Jurkat, Clone E6-1 (cell line): ENCODE results near the gene PPM1B.
"Not testable (repeated sequence)": the region's sequence is repeated elsewhere in the genome, so short reads cannot be mapped to it uniquely, and the experiment has no call there.

Experiments used
- DNase-seq: peaks from one replicate; pipeline ENCODE4 v3.0.0-alpha.2; 2011; ENCODE audit warnings: low read depth, low spot score
- H3K4me3 ChIP-seq: 2 replicates; pipeline ENCODE4 v1.5.1; 2011; ENCODE audit warnings: mild to moderate bottlenecking, low read length, control low read depth, moderate library complexity

Gene PPM1B

DNA sequence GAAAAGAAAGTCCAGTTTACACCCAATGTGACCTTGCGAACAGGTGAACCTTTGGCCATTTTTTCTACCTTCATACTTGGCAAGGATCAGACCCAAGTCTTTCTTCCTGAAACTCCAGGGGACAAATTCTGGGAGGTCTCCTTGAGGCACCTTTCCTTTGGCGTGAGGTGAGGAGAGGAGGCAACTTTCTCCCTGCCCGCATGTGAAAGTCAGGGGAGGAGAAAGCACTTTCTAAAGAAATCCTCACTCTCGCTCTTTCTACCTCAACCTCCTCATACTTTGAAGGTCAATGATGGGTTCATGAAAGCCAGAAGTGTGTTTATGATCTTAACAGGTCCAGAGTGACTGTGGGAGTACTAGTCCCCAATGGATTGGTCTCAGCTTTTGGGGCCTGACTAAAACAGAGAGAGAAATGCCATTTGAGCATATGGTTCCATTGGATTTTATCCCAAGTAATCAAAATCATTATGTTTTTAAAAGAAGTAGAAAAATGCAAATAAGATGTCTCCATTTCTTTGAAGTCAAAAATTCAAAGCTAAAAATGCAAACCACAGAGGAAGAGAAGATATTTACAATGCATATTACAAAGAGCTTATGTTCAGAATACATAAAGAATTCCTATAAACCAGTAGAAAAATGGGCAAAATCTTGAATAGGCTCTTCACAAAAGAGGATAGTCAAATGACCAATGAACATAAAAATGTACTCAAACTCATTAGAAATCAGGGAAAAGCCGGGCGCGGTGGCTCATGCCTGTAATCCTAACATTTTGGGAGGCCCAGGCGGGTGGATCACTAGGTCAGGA is 15.6 kb upstream of the PPM1B start:
- H3K4me3 ChIP-seq = no peak overlapping the region

DNA sequence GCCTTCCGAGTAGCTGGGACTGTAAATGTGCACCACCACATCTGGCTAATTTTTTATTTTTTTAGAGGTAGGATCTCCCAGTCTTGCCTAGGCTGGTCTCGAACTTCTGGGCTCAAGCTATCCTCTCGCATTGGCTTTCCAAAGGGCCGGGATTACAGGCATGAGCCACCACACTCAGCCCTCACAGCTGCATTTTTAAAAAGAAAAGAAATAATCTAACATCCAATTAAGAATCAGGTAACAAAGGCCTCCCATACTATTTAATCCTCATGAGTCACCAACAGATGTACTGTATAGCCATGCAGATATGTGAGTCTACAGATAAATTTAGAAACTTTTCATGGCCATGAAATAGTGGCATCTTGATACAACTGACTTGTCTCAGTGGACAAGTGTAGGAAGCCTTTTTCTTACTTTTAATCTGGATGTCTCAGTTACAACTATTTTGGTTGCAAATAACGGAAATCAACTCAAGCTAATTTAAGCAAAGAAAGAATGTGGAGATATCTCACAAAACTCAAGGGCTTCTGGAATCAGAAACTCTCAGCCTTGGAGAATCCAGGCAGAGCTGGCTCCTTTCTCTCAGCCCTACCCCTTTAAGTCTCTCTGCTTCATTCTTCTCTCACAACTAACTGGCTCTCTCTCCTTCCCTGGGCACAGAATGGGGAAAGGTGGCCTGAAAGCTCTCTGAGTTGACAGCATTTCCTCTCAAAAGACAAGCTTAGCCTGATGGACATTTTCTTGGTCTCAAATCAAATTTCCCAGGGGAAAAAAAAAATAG is 12.8 kb upstream of the PPM1B start:
- H3K4me3 ChIP-seq = no peak overlapping the region
- DNase-seq = no peak

More for the DNA sequence above, 15.6 kb upstream of the PPM1B start:
- no peak for DNase-seq

- H3K4me3 ChIP-seq = no peak overlapping the region
- no peak for DNase-seq
Observed at GRCh38 chr2:44163777-44164176, 4.9 kb upstream of the PPM1B start.

DNA sequence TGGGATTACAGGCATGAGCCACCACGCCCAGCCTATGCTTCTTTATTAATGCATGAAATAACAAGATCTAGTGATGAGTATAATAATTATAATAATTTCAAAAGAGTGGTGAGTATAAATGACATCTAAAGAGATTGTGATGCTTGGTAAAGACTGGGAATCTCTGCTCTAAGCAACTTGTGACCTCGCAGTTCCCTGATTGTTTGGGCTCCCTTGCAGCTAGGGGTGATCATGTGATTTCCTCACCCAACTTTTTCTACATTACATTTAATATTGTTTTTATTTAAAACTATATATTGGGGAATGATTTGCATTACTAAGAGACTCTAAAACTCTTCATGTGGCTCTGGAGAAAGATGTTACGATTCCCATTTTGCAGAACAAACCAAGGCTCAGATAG is 4.1 kb upstream of the PPM1B start:
- DNase-seq = no peak
- no peak overlapping the region for H3K4me3 ChIP-seq

DNA sequence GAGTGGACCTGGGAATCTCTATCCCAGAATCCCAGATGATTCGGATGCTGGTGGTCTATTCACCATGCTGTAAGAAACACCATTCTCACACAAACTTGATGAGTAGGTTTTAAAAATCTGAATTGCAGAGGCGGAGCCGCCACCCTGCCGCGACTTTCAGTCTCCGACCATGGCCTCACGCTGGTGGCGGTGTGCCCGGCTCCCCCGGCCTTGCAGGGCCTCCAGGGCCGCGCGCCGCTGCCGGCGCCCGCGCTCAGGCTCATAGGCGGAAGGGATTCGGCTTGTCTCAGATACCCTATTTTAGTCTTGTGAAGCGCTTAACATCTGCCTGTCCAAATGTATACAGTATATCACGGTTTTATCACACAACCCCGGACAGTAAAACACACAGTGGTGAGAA is 2.6 kb upstream of the PPM1B start:
- DNase-seq = no peak
- no peak overlapping the region for H3K4me3 ChIP-seq

DNA sequence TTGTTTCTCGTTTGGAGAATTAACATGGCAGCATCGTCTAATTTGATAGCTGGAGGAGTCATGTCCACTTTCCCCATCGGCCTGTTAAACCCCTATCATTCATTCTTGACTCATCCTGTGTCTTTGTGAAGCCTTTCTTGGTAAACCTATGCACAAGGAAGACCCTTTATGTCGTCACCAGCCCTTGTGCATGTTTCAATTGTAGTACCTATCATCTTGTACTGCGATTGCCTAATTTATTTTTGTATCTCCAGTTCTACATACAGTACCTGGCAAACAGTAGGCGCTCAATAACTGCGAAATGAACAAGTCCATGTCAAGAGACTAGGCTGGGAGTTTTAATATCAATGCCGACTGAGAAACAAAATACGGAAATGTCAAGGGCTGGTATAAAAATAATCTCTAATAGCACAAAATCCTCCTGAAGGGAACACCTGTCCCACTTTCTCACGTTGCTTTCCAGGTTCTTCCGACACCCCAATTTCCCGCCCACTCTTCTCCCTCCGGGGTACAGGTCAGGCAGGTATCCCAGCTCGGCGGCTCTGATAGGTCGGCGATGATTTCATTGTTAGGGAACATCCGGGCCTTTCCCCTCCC is 1.3 kb upstream of the PPM1B start:
- DNase-seq = no peak

GRCh38 chr2:44167908-44168680 is 581 bp upstream of the PPM1B start:
- peak; percentile 96 for DNase-seq
- peak overlapping the region; percentile 57 for H3K4me3 ChIP-seq

More for the DNA sequence above, 1.3 kb upstream of the PPM1B start:
- peak overlapping the region; percentile 57 for H3K4me3 ChIP-seq

DNA sequence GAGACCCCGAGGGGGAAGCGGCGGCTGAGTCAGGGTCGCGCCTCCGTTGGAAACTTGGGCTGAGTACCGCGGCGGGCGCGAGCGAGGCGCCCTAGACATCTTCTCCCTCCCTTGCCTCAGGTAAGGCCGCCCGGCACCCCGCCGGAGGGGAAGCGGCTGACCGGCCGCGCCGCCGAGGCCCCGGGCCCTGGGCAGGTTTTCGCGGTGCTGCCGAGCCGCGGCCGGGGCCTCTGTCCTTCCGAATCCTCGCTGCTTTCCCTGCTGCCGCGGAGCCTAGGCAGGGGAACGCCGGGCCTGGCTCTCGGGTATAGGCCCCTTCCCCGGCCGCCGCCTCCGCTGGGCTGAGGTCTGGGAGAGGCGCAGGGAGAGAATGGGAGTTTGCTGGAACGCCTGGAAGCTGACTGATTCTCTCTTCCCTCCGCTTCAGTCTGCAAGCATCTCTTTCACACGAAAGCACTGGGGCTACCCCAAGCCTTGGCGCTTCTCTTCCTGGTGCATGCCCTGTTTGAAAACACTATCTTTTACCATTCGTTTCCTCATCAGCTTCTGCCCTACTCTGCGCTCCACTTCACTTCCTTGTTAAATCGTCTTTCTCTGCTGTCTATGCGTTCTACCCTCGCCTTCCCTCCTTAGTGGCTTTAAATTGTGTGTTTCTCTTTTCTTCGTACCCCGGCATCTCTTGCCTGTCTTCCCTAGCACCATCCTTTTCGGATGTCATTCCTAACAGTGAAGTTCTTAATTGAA is 652 bp downstream of the PPM1B start:
- DNase-seq = peak; percentile 22
- H3K4me3 ChIP-seq = peak overlapping the region; percentile 61

DNA sequence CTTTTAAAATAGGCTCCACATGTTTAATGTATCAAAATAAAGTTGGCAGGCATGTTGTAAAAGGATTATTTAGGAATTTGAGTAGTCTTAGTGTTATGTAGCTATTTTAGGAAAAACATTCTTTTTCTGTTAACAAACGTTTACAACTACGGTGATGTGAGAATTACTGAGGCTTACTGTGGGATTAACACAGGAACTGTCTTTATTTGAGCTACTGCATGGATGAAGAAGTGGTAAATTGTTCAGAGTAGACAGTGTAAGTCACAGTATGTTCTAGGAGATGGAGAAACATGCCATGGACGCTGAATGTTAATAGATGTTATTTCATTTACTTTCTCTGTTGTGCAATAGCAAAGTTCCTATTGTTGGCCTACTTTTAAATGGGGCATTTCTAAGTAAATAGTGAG is 1.6 kb downstream of the PPM1B start:
- H3K4me3 ChIP-seq = peak overlapping the region; percentile 61
- no peak for DNase-seq

DNA sequence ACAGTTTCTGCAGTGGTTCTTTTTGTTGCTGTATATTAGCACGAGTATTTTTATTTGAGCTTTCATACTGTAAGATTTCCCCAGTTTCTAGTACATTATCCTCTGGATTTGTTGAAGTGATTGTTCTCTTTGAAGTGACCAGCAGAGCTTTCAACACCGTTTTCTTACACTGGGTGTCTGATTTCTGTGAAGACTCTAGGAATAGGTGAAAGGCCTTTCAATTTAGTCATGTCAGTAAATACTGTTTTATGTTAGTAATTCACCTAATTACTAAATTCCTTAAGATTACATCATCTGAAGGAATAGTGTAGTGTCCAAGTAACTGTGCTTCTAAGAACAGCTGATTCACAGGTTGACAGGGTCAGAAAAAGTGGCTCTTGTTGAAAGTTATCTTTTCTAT is 2.3 kb downstream of the PPM1B start:
- DNase-seq = no peak
- H3K4me3 ChIP-seq = no peak overlapping the region

DNA sequence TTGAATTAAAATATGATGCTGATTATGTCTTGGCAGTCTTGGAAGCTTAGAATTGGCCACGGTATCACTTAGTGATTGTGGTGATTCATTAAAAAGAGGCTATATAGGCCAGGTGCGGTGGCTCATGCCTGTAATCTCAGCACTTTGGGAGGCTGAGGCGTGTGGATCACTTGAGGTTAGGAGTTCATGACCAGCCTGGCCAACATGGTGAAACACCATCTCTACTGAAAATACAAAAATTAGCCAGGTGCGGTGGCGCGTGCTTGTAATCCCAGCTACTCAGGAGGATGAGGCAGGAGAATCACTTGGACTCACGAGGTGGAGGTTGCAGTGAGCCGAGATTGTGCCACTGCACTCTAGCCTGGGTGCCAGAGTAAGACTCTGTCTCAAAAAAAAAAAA is 2.8 kb downstream of the PPM1B start:
- H3K4me3 ChIP-seq, DNase-seq: not testable (repeated sequence)

DNA sequence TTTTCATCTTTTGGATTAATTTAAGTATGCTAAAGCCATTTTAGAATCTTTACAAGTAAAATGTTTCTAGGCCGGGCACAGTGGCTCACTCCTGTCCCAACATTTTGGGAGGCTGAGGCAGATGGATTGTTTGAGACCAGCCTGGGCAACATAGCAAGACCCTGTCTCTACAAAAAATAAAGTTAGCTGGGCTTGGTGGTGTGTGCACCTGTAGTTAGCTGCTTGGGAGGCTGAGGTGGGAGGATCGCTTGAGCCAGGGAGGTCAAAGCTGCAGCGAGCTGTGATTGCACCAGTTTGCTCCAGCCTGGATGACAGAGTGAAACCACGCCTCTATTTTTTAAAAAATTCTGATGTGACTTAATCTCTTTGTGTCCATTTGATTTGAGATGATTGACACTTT is 3.9 kb downstream of the PPM1B start:
- H3K4me3 ChIP-seq = no peak overlapping the region
- DNase-seq = no peak

DNA sequence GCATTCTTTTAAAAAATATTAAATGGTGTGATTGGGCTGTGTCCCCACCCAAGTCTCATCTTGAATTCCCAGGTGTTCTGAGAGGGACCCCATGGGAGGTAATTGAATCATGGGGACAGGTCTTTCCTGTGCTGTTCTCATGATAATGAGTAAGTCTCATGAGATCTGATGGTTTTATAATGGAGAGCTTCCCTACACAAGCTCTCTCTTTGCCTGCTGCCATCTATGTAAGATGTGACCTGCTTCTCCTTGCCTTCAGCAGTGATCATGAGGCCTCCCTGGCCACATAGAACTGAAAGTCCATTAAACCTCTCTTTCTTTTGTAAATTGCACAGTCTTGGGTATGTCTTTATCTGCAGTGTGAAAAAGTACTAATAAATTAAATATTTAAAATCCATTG is 10.3 kb downstream of the PPM1B start:
- no peak overlapping the region for H3K4me3 ChIP-seq
- DNase-seq = no peak

DNA sequence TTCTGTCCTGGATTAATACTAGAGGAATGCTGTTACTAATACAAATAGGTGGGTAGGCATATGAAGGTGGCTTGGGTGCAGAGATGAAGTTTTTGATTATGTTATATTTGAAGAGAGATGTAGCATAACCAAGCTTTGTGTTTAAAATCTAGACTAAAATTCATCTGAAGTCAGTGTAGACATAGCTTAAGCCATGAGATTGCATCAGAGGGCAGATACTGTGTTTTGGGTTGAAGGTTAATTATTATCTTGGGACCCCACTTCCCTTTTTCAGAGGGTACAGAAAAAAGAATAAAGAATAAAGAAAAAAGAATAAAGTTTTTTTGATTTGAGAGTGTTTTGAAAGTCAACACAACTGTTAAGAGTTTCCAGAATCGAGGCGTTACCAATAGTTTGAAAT is 13.0 kb downstream of the PPM1B start:
- no peak overlapping the region for H3K4me3 ChIP-seq
- DNase-seq = no peak

DNA sequence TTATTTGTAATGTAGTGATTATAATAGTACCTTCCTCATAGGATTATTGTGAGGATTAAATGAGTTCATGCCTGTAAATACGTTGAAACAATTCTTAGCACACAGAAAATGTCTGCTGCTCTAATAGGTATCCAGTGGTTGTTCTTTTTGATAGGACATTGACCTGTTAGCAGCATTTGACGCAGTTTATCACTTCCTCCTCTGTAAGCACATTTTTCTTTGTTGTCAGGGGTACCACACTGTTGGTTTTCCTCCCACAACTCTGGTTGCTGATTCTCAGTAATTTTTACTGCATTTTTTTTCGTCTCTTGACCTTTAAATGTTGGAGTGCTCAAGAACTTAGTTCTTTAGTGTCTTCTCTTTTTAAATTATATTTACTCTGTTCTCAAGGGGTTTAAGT is 15.4 kb downstream of the PPM1B start:
- H3K4me3 ChIP-seq = no peak overlapping the region
- no peak for DNase-seq

GRCh38 chr2:44186810-44187209 is 18.1 kb downstream of the PPM1B start:
- H3K4me3 ChIP-seq = no peak overlapping the region
- no peak for DNase-seq

- DNase-seq = no peak
- no peak overlapping the region for H3K4me3 ChIP-seq
Observed at GRCh38 chr2:44187251-44187650, 18.6 kb downstream of the PPM1B start.

DNA sequence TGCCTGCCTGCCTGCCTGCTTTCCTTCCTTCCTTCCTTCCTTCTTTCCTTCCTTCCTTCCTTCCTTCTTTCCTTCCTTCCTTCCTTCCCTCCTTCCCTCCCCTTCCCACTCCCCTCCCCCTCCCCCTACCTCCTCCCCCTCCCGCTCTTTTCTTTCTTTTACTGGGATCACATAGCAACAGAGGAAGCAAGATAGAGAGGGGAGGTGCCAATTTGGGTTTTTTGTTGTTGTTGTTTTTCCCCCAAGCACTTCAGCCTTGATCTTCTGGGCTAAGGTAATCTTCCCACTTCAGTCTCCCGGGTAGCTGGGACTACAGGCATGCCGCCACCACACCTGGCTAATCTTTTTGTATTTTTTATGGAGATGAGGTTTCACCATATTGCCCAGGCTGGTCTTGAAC is 20.0 kb downstream of the PPM1B start:
- no peak for DNase-seq
- no peak overlapping the region for H3K4me3 ChIP-seq

DNA sequence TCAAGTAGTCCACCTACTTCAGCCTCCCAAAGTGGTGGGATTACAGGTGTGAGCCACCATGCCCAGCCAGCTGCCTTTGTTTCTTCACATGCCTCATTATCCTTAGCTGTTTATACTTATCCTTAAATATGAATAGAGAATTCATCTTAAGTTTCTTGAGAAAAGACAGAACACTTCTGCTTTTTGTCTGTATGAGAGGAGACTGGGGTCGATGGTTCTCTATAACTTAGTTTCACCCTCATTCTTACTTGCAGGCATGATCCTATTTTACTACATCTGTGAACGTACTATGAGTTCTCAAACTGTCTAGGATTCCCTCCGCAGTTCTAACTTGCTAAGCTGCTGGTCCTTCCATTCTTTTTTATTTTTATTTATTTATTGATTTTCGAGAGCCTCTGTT is 20.4 kb downstream of the PPM1B start:
- no peak overlapping the region for H3K4me3 ChIP-seq
- DNase-seq = no peak
